ENCODE data around the gene CCNE1. TPM values are rescaled to one million over a fixed set of nuclear protein-coding genes. Genes with fewer than 3 reads are reported as not detected.

CCNE1 gene
- total RNA-seq, 1 experiment from 2014 or later: 40.2 TPM

DNA sequence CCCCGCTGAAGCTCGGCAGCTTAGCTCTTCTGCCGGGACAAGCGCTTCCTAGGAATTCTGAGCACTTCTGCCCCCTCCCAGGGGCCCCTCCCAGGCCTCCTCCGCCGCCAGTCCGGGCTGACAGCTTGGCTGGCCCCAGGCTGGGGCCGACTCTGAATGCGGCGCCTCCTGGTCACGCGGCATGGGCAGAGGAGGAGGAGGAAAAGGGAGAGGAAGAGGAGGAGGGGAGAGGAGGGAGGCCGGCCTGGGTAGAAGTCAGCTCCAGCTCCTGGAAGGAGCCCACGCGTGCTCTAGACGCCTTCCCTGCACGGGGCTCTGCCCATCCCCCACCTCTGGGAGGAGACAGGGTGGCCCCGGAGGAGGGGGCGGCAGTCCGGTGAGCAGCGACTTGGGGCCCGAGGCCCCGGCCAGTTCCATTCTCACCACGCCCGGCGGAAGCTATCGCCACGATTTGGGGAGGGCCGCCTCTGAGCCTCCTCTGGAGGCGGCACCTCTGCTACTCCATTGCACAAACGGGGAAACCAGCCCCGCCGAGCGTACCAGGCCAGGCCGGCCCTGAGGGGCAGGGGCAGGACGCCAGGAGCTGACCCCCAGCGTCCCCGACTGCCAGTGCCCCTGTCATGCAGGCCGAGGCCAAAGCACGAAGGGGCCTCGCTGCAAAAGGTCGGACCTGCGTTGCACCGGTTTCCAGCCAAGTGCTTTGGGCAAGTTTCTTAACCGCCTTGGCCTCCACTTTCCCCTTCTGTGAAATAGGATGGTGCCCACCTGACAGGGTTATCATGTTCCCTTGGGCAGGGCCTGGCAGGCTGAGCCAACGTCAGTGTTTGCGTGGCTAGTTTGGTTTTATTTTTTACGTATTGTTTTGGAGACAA is 31.6 kb downstream of the CCNE1 start:
- Mint-ChIP-seq H3K9me3 (no peaks in the 10 kb centered on the region; a peak in 1 of 5 replicates), H3K4me3 (peak overlapping the region; percentile 57 to 80), H3K4me1 (peaks cover 26 to 29% of the 10 kb centered on the region in 2 experiments), H3K27ac (no peak overlapping the region), H3K36me3 (ENCODE audit: insufficient read depth in 1 of 3, low read depth in 3 of 3) (no peaks in the 10 kb centered on the region), H3K27me3 (ENCODE audit: low read depth) (peaks cover 15% of the 10 kb centered on the region)
- H2BK5ac ChIP-seq (ENCODE audit: insufficient read length, low read length): no peak overlapping the region
- H2AFZ ChIP-seq (ENCODE audit: low read length): no peak overlapping the region
- no CpG with 5 or more reads among the region's 48 CpGs for WGBS (ENCODE audit: extremely low coverage, insufficient read length, low lambda C conversion rate)
- peaks cover 14% of the 10 kb centered on the region for H3K23me2 ChIP-seq (ENCODE audit: insufficient read length, low read depth, low read length, poor library complexity, severe bottlenecking)
- no peak overlapping the region for H3T11ph ChIP-seq (ENCODE audit: low read length)
- no peaks in the 10 kb centered on the region; the same call in 1 of the 2 replicates for H3K27me3 ChIP-seq (ENCODE audit: insufficient read depth, low read length)
- H4K5ac ChIP-seq (ENCODE audit: insufficient read length, low read depth, low read length): no peak overlapping the region
- H2BK20ac ChIP-seq (ENCODE audit: low read depth, low read length, poor library complexity, severe bottlenecking): no peak overlapping the region
- peak overlapping the region; percentile 64 for H3K4me2 ChIP-seq (ENCODE audit: insufficient read depth, insufficient read length, low read length)
- no peaks in the 10 kb centered on the region for H3K9me3 ChIP-seq (ENCODE audit: control insufficient read depth, low read depth, low read length)
- H2BK15ac ChIP-seq (ENCODE audit: low read depth, low read length): no peak overlapping the region; the same call in 1 of the 2 replicates
- DNase-seq: peak; percentile 58
- no peaks in the 10 kb centered on the region for H3K79me2 ChIP-seq (ENCODE audit: insufficient read depth, low read length)
- no peak overlapping the region for H3K4ac ChIP-seq (ENCODE audit: low read depth, low read length)
- H3K79me1 ChIP-seq (ENCODE audit: insufficient read depth, low read depth, low read length, poor library complexity, severe bottlenecking): no peaks in the 10 kb centered on the region
- no peak overlapping the region for H2BK120ac ChIP-seq (ENCODE audit: low read depth, low read length, poor library complexity, severe bottlenecking)
- no peaks in the 10 kb centered on the region; the same call in 1 of the 2 replicates for H3K4me1 ChIP-seq (ENCODE audit: insufficient read depth, low read length)
- H3K27ac ChIP-seq (ENCODE audit: insufficient read length, low read depth, low read length): no peak overlapping the region
- H2AK5ac ChIP-seq (ENCODE audit: insufficient read length, low read length): no peak overlapping the region
- no peak overlapping the region for H4K8ac ChIP-seq (replicated peaks; ENCODE audit: insufficient read length, low read depth, low read length)
- H3K9ac ChIP-seq (ENCODE audit: extremely low read depth, insufficient read length, low read length): no peak overlapping the region
- H3K56ac ChIP-seq (ENCODE audit: insufficient read length, low read depth, low read length): no peak overlapping the region
- H3K23ac ChIP-seq (ENCODE audit: insufficient read length, low read depth, low read length): no peak overlapping the region
- H3K18ac ChIP-seq (ENCODE audit: insufficient read length, low read depth, low read length): peak overlapping the region; percentile 21
- H3K14ac ChIP-seq (ENCODE audit: insufficient read depth, low read length): no peak overlapping the region; the same call in 1 of the 2 replicates
- H2BK12ac ChIP-seq (ENCODE audit: insufficient read length, low read depth, low read length): no peak overlapping the region
- no peaks in the 10 kb centered on the region for H4K20me1 ChIP-seq (ENCODE audit: control insufficient read depth, insufficient read depth, insufficient read length)
- TF ChIP-seq, protein P1, sequence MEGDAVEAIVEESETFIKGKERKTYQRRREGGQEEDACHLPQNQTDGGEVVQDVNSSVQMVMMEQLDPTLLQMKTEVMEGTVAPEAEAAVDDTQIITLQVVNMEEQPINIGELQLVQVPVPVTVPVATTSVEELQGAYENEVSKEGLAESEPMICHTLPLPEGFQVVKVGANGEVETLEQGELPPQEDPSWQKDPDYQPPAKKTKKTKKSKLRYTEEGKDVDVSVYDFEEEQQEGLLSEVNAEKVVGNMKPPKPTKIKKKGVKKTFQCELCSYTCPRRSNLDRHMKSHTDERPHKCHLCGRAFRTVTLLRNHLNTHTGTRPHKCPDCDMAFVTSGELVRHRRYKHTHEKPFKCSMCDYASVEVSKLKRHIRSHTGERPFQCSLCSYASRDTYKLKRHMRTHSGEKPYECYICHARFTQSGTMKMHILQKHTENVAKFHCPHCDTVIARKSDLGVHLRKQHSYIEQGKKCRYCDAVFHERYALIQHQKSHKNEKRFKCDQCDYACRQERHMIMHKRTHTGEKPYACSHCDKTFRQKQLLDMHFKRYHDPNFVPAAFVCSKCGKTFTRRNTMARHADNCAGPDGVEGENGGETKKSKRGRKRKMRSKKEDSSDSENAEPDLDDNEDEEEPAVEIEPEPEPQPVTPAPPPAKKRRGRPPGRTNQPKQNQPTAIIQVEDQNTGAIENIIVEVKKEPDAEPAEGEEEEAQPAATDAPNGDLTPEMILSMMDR (conservative IDR thresholded peaks at IDR 0.05): no peak
- H4K91ac ChIP-seq (ENCODE audit: insufficient read length, low read depth, low read length): no peak overlapping the region

Data from H9 (cell line).